Fibroblast of lung (primary cell): ENCODE results near the gene C1orf167.

Experiments used
- EZH2 ChIP-seq: IDR thresholded peaks from 2 replicates; pipeline ENCODE4 v1.5.1; 2012; ENCODE audit warnings: low read length, control low read depth, mild to moderate bottlenecking; ENCODE audit errors: missing control alignments
- TF ChIP-seq, protein P1 (sequence below), 2 donors: IDR thresholded peaks in 1 of 2; conservative IDR thresholded peaks in 1 of 2; 1 replicate in 1 of 2; 2 replicates in 1 of 2; pipeline ENCODE4 v1.5.1; 2011 to 2012; ENCODE audit warnings: low read length in 2 of 2, control low read depth in 1 of 2, inconsistent platforms in 1 of 2, low read depth in 1 of 2, mild to moderate bottlenecking in 1 of 2

DNA sequence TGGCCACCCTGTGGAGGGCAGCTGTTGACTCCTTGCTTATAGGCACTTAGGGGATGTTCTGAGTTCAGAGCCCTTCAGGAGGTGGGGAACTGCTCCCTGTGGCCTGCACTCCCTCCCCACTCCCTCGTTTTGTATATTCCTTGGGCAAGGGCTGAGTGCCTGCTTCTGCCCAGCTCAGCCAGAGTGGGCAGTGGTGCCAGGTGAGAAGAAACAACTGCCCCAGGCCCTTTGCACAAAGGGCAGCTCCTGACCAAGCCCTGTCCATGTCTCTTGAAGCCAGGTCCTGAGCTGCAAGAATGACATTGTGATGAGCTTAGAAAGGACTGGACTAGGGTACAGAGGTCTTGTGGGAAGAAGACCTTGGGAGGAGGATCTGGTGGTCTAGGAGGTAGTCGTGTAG, 23.9 kb upstream of the C1orf167 start:
- TF ChIP-seq, protein P1, sequence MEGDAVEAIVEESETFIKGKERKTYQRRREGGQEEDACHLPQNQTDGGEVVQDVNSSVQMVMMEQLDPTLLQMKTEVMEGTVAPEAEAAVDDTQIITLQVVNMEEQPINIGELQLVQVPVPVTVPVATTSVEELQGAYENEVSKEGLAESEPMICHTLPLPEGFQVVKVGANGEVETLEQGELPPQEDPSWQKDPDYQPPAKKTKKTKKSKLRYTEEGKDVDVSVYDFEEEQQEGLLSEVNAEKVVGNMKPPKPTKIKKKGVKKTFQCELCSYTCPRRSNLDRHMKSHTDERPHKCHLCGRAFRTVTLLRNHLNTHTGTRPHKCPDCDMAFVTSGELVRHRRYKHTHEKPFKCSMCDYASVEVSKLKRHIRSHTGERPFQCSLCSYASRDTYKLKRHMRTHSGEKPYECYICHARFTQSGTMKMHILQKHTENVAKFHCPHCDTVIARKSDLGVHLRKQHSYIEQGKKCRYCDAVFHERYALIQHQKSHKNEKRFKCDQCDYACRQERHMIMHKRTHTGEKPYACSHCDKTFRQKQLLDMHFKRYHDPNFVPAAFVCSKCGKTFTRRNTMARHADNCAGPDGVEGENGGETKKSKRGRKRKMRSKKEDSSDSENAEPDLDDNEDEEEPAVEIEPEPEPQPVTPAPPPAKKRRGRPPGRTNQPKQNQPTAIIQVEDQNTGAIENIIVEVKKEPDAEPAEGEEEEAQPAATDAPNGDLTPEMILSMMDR (conservative IDR thresholded peaks at IDR 0.05 in 1 of 2, IDR thresholded peaks at IDR 0.05 in 1 of 2; ENCODE audit: low read depth in 1 of 2, low read length in 2 of 2): no peak
- TF ChIP-seq EZH2: no peak
